VCaP (cell line): Measurements from ENCODE around the gene PCLO.

Experiments used
- H3K27ac ChIP-seq: fragments of 450-650 bp; 2 replicates; pipeline ENCODE4 v1.5.1; 2017
- TF ChIP-seq, protein P1 (sequence below): fragments of 450-650 bp; conservative IDR thresholded peaks from 2 replicates; pipeline ENCODE4 v1.5.1; 2017; ENCODE audit warnings: mild to moderate bottlenecking, moderate library complexity

PCLO gene

DNA sequence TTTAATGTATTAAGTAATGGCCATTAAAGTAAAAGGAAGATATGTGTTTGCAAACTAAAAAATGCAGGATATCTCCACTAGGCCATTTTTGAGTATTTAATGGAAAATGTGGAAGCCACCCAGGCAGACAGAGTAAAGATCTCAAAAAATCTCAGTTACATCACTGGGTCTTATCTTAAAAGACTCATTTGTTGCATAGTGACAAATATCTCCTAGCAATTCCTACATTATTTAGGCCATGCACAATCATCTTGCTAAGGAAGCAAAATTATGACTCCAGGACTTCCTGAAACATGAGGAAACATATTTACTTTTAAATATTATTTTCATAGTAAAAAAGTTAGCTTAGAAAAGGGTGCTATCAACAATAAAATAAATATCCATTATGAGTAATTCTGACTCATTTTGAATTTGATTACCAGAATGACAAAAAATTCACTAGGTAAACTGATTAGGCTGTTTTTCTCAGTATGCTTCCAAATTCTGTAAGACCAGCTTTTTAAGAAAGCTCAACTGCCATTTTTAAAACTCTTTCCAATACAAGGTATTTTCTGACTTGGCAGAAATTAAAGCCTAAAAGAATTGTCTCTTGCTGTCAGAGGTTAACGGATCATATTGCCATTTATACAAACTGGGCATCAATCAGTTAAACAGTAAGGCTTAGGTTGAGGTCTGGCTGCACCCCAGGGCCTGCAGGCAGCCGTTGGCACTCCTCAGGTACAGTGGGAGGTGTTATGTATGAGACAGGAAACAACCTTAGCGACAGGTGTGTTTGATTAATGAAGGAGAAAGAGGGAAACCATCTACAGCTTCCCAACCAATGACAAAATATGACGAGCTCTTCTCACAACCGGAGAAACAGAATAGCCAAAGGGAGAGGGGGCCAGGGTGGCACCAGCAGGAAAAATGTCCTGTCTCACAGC lies 31.8 kb downstream of the PCLO start:
- TF ChIP-seq, protein P1, sequence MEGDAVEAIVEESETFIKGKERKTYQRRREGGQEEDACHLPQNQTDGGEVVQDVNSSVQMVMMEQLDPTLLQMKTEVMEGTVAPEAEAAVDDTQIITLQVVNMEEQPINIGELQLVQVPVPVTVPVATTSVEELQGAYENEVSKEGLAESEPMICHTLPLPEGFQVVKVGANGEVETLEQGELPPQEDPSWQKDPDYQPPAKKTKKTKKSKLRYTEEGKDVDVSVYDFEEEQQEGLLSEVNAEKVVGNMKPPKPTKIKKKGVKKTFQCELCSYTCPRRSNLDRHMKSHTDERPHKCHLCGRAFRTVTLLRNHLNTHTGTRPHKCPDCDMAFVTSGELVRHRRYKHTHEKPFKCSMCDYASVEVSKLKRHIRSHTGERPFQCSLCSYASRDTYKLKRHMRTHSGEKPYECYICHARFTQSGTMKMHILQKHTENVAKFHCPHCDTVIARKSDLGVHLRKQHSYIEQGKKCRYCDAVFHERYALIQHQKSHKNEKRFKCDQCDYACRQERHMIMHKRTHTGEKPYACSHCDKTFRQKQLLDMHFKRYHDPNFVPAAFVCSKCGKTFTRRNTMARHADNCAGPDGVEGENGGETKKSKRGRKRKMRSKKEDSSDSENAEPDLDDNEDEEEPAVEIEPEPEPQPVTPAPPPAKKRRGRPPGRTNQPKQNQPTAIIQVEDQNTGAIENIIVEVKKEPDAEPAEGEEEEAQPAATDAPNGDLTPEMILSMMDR, result no peak
- no peak overlapping the region for H3K27ac ChIP-seq

GRCh38 chr7:83130191-83130590 lies 32.5 kb downstream of the PCLO start:
- TF ChIP-seq, protein P1, result no peak

GRCh38 chr7:83119494-83119893 lies 43.2 kb downstream of the PCLO start:
- TF ChIP-seq, protein P1, result no peak
- H3K27ac ChIP-seq, result no peak overlapping the region

More at GRCh38 chr7:83130191-83130590, 32.5 kb downstream of the PCLO start:
- no peak overlapping the region for H3K27ac ChIP-seq

GRCh38 chr7:83119026-83119382 lies 43.7 kb downstream of the PCLO start:
- TF ChIP-seq, protein P1, result no peak
- H3K27ac ChIP-seq, result no peak overlapping the region

DNA sequence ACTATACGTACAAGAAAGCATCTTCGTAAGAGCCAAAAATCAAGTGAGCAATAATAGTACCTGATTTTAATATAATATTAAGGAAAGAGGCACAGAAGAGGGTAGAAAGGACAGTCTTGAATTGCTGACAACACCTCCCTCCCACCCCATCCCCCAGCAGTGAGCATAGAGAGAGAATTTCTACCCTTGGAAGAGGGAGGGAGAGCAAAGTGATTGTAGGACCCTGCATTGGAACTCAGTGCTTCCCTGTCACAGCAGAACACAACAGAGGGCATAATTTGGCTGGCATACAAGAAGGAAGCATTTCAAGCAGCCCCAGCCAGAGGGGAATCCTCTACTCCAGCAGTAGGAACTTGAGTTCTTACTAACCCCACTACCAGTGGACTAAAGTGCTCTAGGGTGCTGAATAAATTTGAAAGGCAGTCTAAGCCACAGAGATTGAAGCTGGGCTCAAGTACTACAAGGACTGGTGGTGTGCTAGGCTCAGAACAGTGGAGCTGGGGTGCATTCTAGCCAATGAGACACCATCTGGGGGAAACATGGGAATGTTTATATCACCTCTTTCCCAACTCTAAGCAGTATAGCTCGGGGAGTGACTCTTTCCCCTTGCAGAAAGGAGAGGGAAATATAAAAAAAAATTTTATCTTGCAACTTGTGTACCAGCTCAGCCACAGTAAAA lies 44.2 kb downstream of the PCLO start:
- TF ChIP-seq, protein P1, result no peak
- H3K27ac ChIP-seq, result no peak overlapping the region

DNA sequence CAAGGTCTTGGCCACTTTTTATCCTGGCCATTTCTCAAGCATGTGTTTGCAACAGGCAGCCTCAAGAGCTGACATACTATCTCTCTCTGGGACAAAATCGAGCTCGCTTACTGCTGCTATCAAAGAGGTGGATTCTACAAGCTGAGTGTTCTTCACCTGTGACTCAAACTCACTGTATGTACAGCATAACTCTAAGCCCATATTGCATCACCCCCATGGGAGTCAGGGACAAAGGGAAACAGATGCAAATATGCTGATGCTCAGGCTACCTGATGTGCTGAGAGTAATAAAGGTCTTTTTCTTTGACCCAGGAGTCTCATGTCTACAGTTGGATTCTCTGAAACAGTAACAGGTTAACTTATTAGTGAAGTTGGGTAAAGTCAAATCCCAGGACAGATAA lies 45.2 kb downstream of the PCLO start:
- no peak overlapping the region for H3K27ac ChIP-seq
- TF ChIP-seq, protein P1, result no peak

GRCh38 chr7:83111391-83111790 lies 51.3 kb downstream of the PCLO start:
- TF ChIP-seq, protein P1, result no peak
- H3K27ac ChIP-seq, result no peak overlapping the region
